ENCODE data around the gene HIVEP3.

DNA sequence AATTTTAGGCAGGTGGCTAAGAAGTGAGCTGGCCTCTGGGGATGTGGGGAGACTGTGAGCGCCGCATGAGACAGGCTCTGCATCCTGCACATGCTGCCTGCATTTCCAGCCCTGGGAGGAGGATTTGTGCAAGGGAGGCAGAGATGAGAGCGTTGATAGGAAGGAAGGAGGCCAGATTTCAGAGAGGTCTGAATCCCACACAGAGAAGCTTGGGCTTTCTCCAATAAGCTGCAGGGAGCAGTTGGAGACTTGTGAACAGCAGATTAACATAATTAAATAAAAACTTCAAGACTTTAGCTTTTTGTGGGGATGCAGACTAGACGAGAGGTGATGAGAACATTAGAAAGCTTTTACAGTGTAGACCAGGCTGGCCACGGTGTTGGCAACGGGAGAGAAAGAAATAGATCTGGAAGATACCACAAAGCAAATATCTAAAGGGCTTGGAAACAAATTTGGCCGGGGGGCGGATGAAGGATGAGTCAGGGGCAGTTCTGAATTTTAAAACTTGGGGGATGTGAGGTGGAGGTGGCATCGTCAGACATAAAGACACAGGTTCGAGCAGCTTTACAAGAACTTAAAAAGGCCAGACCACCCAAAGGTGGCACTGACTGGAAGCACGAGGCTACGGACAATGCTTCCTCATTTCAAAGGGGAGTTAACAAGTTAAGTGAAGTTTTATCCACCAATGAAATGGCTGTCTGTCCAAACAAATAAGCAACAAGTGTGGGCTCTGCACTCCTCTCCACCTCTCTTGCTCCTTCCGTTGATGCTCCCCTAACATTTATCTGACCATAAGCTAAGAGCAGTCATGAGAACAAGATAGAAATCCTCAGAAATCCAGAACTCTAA is 57.0 kb downstream of the HIVEP3 start:
- TF ChIP-seq, protein P1, sequence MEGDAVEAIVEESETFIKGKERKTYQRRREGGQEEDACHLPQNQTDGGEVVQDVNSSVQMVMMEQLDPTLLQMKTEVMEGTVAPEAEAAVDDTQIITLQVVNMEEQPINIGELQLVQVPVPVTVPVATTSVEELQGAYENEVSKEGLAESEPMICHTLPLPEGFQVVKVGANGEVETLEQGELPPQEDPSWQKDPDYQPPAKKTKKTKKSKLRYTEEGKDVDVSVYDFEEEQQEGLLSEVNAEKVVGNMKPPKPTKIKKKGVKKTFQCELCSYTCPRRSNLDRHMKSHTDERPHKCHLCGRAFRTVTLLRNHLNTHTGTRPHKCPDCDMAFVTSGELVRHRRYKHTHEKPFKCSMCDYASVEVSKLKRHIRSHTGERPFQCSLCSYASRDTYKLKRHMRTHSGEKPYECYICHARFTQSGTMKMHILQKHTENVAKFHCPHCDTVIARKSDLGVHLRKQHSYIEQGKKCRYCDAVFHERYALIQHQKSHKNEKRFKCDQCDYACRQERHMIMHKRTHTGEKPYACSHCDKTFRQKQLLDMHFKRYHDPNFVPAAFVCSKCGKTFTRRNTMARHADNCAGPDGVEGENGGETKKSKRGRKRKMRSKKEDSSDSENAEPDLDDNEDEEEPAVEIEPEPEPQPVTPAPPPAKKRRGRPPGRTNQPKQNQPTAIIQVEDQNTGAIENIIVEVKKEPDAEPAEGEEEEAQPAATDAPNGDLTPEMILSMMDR (IDR thresholded peaks at IDR 0.05), result no peak
- TF ChIP-seq POLR2A (IDR thresholded peaks at IDR 0.05), result no peak
- no peak for TF ChIP-seq EP300 (IDR thresholded peaks at IDR 0.05)

Measured in tibial nerve (tissue), 4 donors.